Neural cell (in vitro differentiated cells): ENCODE data around the gene DOHH. TPM values are rescaled to one million over a fixed set of nuclear protein-coding genes. Genes with fewer than 3 reads are reported as not detected.

Experiments used
- H2AFZ ChIP-seq: fragments of 200-600, 300-800 bp; sonication (generic), shearing (Covaris generic); 2 replicates; pipeline ENCODE4 v1.6.0; 2014; ENCODE audit warnings: low read depth, mild to moderate bottlenecking, antibody characterized with exemption, low read length, moderate library complexity
- H3F3A ChIP-seq: fragments of 200-600 bp; shearing (Covaris generic); 2 replicates; pipeline ENCODE4 v1.6.1; 2016; ENCODE audit warnings: mild to moderate bottlenecking, moderate library complexity, mixed read lengths, antibody characterized with exemption, low read length; ENCODE audit not compliant: insufficient read depth, poor library complexity, severe bottlenecking
- H3K27ac ChIP-seq: fragments of 200-600, 300-800 bp; sonication (generic), shearing (Covaris generic); 2 replicates; pipeline ENCODE4 v1.5.1; 2014; ENCODE audit warnings: mild to moderate bottlenecking, low read length, moderate library complexity
- H3K27me3 ChIP-seq: fragments of 300-800, 200-600 bp; sonication (generic), shearing (Covaris generic); 2 replicates; pipeline ENCODE4 v1.6.0; 2014; ENCODE audit warnings: mild to moderate bottlenecking, low read depth, low read length, moderate library complexity; ENCODE audit not compliant: insufficient read depth
- H3K36me3 ChIP-seq: fragments of 300-800, 200-600 bp; sonication (generic), shearing (Covaris generic); 2 replicates; pipeline ENCODE4 v1.5.1; 2014; ENCODE audit warnings: mild to moderate bottlenecking, antibody characterized with exemption, low read length, moderate library complexity; ENCODE audit not compliant: insufficient read depth
- H3K4me2 ChIP-seq: fragments of 300-800, 200-600 bp; sonication (generic), shearing (Covaris generic); 2 replicates; pipeline ENCODE4 v1.6.0; 2014; ENCODE audit warnings: mild to moderate bottlenecking, low read length
- H3K4me3 ChIP-seq: fragments of 300-800, 200-600 bp; sonication (generic), shearing (Covaris generic); 2 replicates; pipeline ENCODE4 v1.5.1; 2014; ENCODE audit warnings: mild to moderate bottlenecking, low read length, moderate library complexity
- H3K79me2 ChIP-seq: fragments of 200-600 bp; shearing (Covaris generic); replicated peaks from 2 replicates; pipeline ENCODE4 v1.6.0; 2014; ENCODE audit warnings: mild to moderate bottlenecking, low read length, moderate library complexity; ENCODE audit not compliant: insufficient read depth
- H3K9ac ChIP-seq: fragments of 300-800, 200-600 bp; sonication (generic), shearing (Covaris generic); 2 replicates; pipeline ENCODE4 v1.6.1; 2016; ENCODE audit warnings: mild to moderate bottlenecking, low read length, mixed read lengths
- H3K9me2 ChIP-seq: fragments of 200-600 bp; shearing (Covaris generic); 2 replicates; pipeline ENCODE4 v1.6.1; 2016; ENCODE audit warnings: mild to moderate bottlenecking, low read length, mixed read lengths; ENCODE audit not compliant: insufficient read depth
- H3K9me3 ChIP-seq: fragments of 200-600, 300-800 bp; sonication (generic), shearing (Covaris generic); 2 replicates; pipeline ENCODE4 v1.6.1; 2016; ENCODE audit warnings: mild to moderate bottlenecking, mixed run types, low read length, moderate library complexity, mixed read lengths
- H4K20me1 ChIP-seq: fragments of 200-600 bp; shearing (Covaris generic); 2 replicates; pipeline ENCODE4 v1.6.1; 2016; ENCODE audit warnings: mild to moderate bottlenecking, mixed run types; ENCODE audit not compliant: insufficient read depth
- CTCF ChIP-seq: fragments of 450-650 bp; IDR thresholded peaks from 2 replicates; pipeline ENCODE4 v1.5.1; 2014; ENCODE audit warnings: antibody characterized with exemption, mild to moderate bottlenecking, moderate library complexity; ENCODE audit not compliant: poor library complexity, severe bottlenecking
- EP300 ChIP-seq: fragments of 450-650 bp; conservative IDR thresholded peaks from 2 replicates; pipeline ENCODE4 v1.6.1; 2014; ENCODE audit warnings: antibody characterized with exemption, mild to moderate bottlenecking, moderate library complexity; ENCODE audit not compliant: poor library complexity, severe bottlenecking
- EZH2 ChIP-seq: fragments of 200-600, 300-800 bp; shearing (Covaris generic), sonication (generic); IDR thresholded peaks from 2 replicates; pipeline ENCODE4 v1.6.1; 2014; ENCODE audit warnings: antibody characterized with exemption, low read length, borderline replicate concordance, mild to moderate bottlenecking; ENCODE audit not compliant: insufficient read depth, poor library complexity, severe bottlenecking
- MXI1 ChIP-seq: fragments of 450-650 bp; conservative IDR thresholded peaks from 2 replicates; pipeline ENCODE4 v1.6.1; 2014; ENCODE audit warnings: antibody characterized with exemption, mild to moderate bottlenecking; ENCODE audit not compliant: poor library complexity, severe bottlenecking
- POLR2AphosphoS5 ChIP-seq: IDR thresholded peaks from 2 replicates; pipeline ENCODE4 v1.6.1; 2012
- RAD21 ChIP-seq: fragments of 450-650 bp; conservative IDR thresholded peaks from 2 replicates; pipeline ENCODE4 v1.6.1; 2014; ENCODE audit warnings: antibody characterized with exemption, mild to moderate bottlenecking, moderate library complexity
- SMC3 ChIP-seq: fragments of 450-650 bp; conservative IDR thresholded peaks from 2 replicates; pipeline ENCODE4 v1.6.1; 2014; ENCODE audit warnings: antibody characterized with exemption, mild to moderate bottlenecking, moderate library complexity; ENCODE audit not compliant: poor library complexity
- TAF1 ChIP-seq: IDR thresholded peaks from 2 replicates; pipeline ENCODE4 v1.6.1; 2012; ENCODE audit warnings: low read depth
- polyA plus RNA-seq: library from polyadenylated mRNA; depleted of rRNA; stranded (reverse); fragments of >200 nt; gene quantifications from 2 replicates; pipeline ENCODE4 v1.2.3, GENCODE V29; 2014
- TF ChIP-seq, protein P1 (sequence below): IDR thresholded peaks from 2 replicates; pipeline ENCODE4 v1.6.1; 2012; ENCODE audit warnings: borderline replicate concordance

DOHH gene
- polyA plus RNA-seq, 1 donor from 2014 or later = 20.3 TPM

GRCh38 chr19:3518255-3518654 lies 17.8 kb upstream of the DOHH start:
- no peaks in the 10 kb centered on the region for H3K9me3 ChIP-seq
- H3F3A ChIP-seq = no peaks in the 10 kb centered on the region
- TF ChIP-seq EP300 (no peak), EZH2 (no peak), RAD21 (no peak), TAF1 (no peak), MXI1 (no peak), CTCF (no peak), POLR2AphosphoS5 (no peak), SMC3 (no peak)
- TF ChIP-seq, protein P1, sequence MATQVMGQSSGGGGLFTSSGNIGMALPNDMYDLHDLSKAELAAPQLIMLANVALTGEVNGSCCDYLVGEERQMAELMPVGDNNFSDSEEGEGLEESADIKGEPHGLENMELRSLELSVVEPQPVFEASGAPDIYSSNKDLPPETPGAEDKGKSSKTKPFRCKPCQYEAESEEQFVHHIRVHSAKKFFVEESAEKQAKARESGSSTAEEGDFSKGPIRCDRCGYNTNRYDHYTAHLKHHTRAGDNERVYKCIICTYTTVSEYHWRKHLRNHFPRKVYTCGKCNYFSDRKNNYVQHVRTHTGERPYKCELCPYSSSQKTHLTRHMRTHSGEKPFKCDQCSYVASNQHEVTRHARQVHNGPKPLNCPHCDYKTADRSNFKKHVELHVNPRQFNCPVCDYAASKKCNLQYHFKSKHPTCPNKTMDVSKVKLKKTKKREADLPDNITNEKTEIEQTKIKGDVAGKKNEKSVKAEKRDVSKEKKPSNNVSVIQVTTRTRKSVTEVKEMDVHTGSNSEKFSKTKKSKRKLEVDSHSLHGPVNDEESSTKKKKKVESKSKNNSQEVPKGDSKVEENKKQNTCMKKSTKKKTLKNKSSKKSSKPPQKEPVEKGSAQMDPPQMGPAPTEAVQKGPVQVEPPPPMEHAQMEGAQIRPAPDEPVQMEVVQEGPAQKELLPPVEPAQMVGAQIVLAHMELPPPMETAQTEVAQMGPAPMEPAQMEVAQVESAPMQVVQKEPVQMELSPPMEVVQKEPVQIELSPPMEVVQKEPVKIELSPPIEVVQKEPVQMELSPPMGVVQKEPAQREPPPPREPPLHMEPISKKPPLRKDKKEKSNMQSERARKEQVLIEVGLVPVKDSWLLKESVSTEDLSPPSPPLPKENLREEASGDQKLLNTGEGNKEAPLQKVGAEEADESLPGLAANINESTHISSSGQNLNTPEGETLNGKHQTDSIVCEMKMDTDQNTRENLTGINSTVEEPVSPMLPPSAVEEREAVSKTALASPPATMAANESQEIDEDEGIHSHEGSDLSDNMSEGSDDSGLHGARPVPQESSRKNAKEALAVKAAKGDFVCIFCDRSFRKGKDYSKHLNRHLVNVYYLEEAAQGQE = no peak
- H3K79me2 ChIP-seq = peaks cover 32% of the 10 kb centered on the region
- H2AFZ ChIP-seq = no peak overlapping the region
- H4K20me1 ChIP-seq = peaks cover 8% of the 10 kb centered on the region
- no peak overlapping the region for H3K4me2 ChIP-seq
- no peak overlapping the region for H3K27ac ChIP-seq
- no peaks in the 10 kb centered on the region for H3K36me3 ChIP-seq
- H3K27me3 ChIP-seq = no peaks in the 10 kb centered on the region
- H3K9me2 ChIP-seq = no peaks in the 10 kb centered on the region
- no peak overlapping the region for H3K9ac ChIP-seq
- no peak overlapping the region for H3K4me3 ChIP-seq

DNA sequence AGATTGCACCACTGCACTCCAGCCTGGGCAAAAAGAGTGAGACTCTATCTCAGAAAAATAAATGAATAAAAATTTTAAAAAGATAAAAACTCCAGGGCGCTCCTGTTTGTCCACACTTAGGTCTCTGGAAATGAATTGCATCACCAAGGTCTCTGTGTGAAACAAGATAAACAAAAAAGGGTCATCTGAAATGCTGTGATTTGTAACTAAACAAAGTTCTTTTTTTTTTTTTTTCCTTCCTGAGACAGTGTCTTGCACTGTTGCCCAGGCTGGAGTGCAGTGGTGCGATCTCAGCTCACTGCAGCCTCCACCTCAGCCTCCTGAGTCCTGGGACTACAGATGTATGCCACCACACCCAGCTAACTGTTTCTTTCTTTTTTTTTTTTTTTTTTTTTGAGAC lies 17.2 kb upstream of the DOHH start:
- Histone ChIP-seq H2AFZ (no peak overlapping the region), H3K4me2 (no peak overlapping the region), H3K27me3 (no peaks in the 10 kb centered on the region), H3K27ac (no peak overlapping the region), H3K9me2 (no peaks in the 10 kb centered on the region), H4K20me1 (peaks cover 13% of the 10 kb centered on the region), H3K36me3 (no peaks in the 10 kb centered on the region), H3F3A (no peaks in the 10 kb centered on the region), H3K79me2 (peaks cover 37% of the 10 kb centered on the region), H3K9ac (no peak overlapping the region), H3K4me3 (no peak overlapping the region), H3K9me3 (no peaks in the 10 kb centered on the region)
- no peak for TF ChIP-seq CTCF
- TF ChIP-seq RAD21 = no peak
- no peak for TF ChIP-seq MXI1
